Liver (tissue), 2 donors: ENCODE data around the gene COL6A3.

Experiments
- CTCF ChIP-seq: fragments of 150-350 bp; IDR thresholded peaks from 2 replicates; pipeline ENCODE4 v1.5.1; 2017; ENCODE audit warnings: improper control_type of control experiment, low read depth, low read length; ENCODE audit not compliant: missing input control
- REST ChIP-seq: IDR thresholded peaks from 2 replicates; pipeline ENCODE4 v1.6.1; 2016; ENCODE audit warnings: antibody characterized with exemption, mild to moderate bottlenecking
- YY1 ChIP-seq: IDR thresholded peaks from 2 replicates; pipeline ENCODE4 v1.6.1; 2016; ENCODE audit warnings: antibody characterized with exemption, mild to moderate bottlenecking
- donor health status: healthy.

- no peak for TF ChIP-seq YY1
- no peak for TF ChIP-seq CTCF
- TF ChIP-seq REST, result no peak
These were observed 15.8 kb upstream of the COL6A3 start for GRCh38 chr2:237429753-237430152.
